GM13976 (cell line): ENCODE measurements around the gene NAA38.

Experiments
- DNase-seq: peaks from one replicate; pipeline ENCODE4 v3.0.0; 2012; ENCODE audit warnings: low spot score
- CTCF ChIP-seq: IDR thresholded peaks from 2 replicates; pipeline ENCODE4 v1.5.1; 2012; ENCODE audit warnings: borderline replicate concordance, mild to moderate bottlenecking; ENCODE audit not compliant: insufficient read depth; ENCODE audit errors: extremely low read depth, missing control alignments, control extremely low read depth
- in situ Hi-C: fragments of 300-500 bp; cut with MboI; formaldehyde crosslinking; loops from one replicate; pipeline ENCODE4 v1.12.0; 2022; ENCODE audit warnings: low sequenced_read_pairs, mixed read lengths, inconsistent platforms; ENCODE audit not compliant: unreplicated experiment

NAA38 gene

GRCh38 chr17:7843257-7843535, 14.2 kb downstream of the NAA38 start:
- TF ChIP-seq CTCF, result no peak
- in situ Hi-C loops, result no loop called here
- DNase-seq, result no peak

DNA sequence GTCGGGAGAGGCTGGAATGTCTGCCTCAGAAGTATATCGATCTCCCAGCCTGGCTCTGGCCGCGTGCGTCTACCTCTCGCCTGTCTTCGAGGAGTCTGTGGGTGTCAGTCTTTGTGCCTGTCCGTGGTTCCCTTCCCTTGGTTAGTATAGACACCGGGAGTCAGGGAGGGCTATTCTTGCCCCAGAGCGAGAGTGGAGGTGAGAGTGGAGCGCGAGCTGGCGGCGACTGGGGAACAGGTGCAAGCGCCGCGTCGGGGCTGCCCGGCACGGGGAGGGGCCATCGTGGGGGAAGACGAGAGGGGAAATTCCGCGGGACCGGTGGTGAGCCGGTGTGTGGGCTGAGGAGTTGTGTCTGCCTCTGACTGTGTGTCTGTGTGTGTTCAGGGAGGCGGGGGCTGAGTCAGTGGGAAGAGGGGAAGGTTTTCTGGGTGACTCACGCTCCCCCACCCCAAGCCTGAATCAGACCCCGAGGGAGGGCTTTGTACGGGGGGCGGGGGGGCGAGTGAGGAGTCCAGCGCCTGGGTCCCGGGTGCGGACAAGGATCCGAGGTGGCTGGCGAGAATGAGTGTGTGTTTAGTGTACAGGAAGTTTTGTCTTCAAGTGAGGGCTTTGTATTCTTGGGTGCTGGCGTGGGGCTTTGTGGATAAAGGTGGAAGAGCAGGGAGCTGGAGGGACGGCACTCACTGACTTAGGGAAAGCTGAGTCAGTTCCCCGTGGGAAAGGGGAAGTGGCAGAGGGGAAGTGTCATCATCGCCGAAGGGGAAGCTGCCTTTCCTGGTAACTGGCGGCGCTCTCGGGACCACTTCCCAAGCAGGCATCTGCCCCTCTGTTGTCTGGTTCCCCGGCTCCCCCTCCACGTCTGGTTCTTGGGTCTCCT, 14.7 kb downstream of the NAA38 start:
- in situ Hi-C loops, result no loop called here
- peak; percentile 82 for DNase-seq
- TF ChIP-seq CTCF, result no peak

- peak; percentile 83 for DNase-seq
- in situ Hi-C loops, result no loop called here
- TF ChIP-seq CTCF, result no peak
Observed at GRCh38 chr17:7841915-7842379, 15.4 kb downstream of the NAA38 start.

GRCh38 chr17:7841396-7841914, 15.9 kb downstream of the NAA38 start:
- TF ChIP-seq CTCF, result no peak
- in situ Hi-C loops, result no loop called here
- DNase-seq, result peak; percentile 60

- in situ Hi-C loops, result no loop called here
- TF ChIP-seq CTCF, result no peak
- no peak for DNase-seq
Observed at GRCh38 chr17:7840875-7841274, 16.5 kb downstream of the NAA38 start.

- TF ChIP-seq CTCF, result no peak
- in situ Hi-C loops, result no loop called here
- DNase-seq, result no peak
Observed at GRCh38 chr17:7840441-7840840, 16.9 kb downstream of the NAA38 start.
